Tongue (tissue), 2 donors: ENCODE data around the gene TMEM245. TPM values are rescaled to one million over a fixed set of nuclear protein-coding genes. Genes with fewer than 3 reads are reported as not detected.
"Not testable (repeated sequence)": the region's sequence is repeated elsewhere in the genome, so short reads cannot be mapped to it uniquely, and the experiment has no call there.

Experiments used
- DNase-seq: peaks from one replicate; pipeline ENCODE4 v3.0.0-alpha.2; 2015
- total RNA-seq: library from RNA; depleted of rRNA; stranded (reverse); fragments of >200 nt; gene quantifications from one replicate; pipeline ENCODE4 v1.2.3, GENCODE V29; 2014

Gene TMEM245
- total RNA-seq, 1 donor from 2014 or later, result 79.0 TPM

GRCh38 chr9:109063760-109064159 lies 56.0 kb downstream of the TMEM245 start:
- DNase-seq, result peak; percentile 38

DNA sequence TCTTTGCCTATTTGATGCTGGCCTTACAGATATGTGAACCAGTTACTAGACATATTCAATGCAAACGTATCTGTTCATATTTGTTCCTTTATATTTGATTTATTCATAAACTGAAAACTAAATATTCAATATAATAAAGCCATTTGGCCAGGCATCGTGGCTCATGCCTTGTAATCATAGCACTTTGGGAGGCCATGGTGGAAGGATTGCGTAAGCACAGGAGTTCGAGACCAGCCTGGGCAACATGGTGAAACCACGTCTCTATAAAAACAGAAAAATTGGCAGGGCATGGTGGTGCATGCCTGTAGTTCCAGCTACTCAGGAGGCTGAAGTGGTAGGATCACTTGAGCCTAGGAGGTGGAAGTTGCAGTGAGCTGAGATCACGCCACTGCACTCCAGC lies 57.2 kb downstream of the TMEM245 start:
- no peak for DNase-seq

DNA sequence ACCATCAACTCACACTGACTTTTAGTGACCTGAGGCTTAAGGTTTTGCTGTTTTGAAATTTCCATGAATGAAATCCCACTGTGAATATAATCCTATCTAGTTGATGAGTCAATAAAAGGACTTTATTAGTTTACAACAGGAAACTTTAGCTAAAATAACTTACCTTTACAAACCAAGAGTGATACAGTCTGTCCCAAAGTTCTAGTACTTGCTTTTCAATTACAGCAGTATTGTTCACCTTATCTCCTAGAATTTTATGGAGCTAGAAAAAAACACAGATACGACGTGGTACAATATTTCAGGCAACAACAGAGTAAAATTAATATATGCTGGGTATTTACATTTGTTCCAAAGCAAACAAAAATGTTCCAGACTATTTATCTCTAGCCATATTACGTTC lies 59.6 kb downstream of the TMEM245 start:
- DNase-seq, result no peak

DNA sequence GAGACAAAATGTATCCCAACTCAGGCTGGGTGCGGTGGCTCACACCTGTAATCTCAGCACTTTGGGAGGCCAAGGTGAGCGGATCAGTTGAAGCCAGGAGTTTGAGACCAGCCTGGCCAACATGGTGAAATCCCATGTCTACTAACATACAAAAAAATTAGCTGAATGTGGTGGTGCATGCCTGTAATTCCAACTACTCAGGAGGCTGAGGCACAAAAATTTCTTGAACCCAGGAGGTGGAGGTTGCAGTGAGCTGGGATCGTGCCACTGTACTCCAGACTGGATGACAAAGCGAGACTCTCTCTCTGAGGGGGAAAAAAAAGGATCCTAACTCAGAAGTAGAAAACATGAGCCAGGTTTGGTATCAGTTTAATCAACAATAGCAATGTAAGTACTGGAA lies 66.6 kb downstream of the TMEM245 start:
- not testable (repeated sequence) for DNase-seq

GRCh38 chr9:109052416-109052815 lies 67.3 kb downstream of the TMEM245 start:
- peak; percentile 4 for DNase-seq

DNA sequence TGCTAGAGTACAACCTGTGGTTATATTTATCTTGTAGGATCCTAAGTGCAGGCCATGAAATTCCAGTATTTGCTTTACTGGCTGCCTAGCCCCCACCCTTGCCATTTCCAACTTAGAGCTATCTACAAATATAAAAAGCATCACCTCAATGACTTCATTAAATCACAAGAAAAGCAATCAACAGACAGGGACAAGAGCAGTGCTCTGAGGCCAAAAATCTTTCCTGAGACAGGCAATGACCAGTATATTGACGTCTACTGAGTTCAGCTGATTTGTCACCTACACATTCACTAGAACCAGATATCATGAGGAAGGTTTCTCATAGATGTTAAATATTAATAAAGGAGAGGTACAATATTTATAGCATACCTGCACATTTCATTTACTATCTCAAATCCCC lies 68.0 kb downstream of the TMEM245 start:
- DNase-seq, result no peak

- DNase-seq, result no peak
These were observed 69.3 kb downstream of the TMEM245 start for GRCh38 chr9:109050444-109050843.

- no peak for DNase-seq
These were observed 70.9 kb downstream of the TMEM245 start for GRCh38 chr9:109048822-109049221.

- no peak for DNase-seq
These were observed 72.5 kb downstream of the TMEM245 start for GRCh38 chr9:109047259-109047658.

GRCh38 chr9:109046346-109046745 lies 73.4 kb downstream of the TMEM245 start:
- no peak for DNase-seq

DNA sequence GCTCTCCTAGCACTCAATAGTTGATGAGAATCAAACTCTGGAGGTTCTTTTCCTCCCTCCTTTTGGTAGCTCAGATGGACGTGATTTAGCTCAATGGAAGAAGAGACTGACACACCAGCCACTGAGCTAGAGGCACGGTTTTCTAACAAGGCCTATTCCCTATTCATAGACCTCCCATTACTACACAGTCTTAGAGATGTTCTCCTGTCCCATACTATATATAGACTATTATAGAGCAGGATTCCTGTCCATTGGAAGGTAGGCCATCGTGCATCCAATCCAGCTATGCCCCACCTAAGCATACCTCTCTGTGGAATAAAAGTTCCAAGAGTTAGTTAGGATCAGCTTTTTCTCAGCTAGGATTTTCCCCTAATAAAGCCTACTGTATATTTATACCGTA lies 76.2 kb downstream of the TMEM245 start:
- DNase-seq, result no peak

GRCh38 chr9:109040571-109040970 lies 79.2 kb downstream of the TMEM245 start:
- DNase-seq, result no peak

DNA sequence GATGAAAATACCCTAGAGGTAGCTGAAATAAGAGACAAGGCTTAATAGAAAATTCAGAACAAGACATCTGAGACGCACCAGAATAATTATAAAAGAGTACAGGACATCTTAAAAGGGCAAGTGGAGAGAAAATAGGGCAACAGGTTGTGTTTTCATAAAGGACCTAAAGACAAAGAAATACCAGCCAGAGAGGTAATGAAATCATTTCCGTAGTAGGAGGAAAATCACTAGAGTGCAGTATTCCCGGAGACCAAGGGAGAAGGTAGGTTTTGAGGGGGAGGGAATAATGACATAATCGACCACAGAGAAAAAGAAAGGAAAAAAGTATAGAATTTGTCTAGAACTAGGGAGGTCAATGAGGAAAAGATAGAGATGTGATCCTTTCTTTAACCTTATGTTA lies 80.2 kb downstream of the TMEM245 start:
- DNase-seq, result no peak

DNA sequence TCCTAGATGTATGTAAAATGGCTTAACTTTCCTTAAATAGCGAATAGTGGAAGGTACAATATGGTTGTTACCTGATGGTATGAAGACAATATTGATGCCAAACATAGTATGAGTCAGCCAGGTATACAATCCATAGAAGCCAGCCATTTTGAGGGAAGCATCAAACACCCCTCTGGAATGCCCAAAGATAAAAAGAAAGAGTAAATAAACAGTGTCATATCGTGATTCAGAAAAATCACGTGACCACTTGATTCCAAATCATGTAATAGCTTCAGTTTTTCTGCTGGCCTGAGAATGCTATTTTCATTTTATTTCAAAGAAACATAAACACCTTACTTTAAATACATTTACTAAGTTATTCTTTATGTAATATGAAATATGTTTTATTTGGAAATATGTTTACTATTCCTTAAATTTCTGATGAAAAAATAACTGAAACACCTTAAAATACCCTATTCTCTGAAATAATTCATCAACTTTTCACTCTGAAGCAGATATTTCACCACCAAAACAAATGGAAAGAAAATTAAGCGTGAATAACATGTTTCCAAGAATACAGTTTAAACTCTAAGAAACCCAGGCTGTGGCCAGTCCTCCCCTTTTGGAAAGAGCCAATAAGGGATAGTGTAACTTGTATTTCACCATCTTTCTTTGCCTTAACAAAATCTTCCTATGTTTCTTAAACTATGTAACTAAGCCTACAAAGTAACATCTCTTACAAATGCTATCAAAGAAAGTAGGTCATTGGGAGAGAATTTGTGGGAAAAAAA lies 81.6 kb downstream of the TMEM245 start:
- no peak for DNase-seq

DNA sequence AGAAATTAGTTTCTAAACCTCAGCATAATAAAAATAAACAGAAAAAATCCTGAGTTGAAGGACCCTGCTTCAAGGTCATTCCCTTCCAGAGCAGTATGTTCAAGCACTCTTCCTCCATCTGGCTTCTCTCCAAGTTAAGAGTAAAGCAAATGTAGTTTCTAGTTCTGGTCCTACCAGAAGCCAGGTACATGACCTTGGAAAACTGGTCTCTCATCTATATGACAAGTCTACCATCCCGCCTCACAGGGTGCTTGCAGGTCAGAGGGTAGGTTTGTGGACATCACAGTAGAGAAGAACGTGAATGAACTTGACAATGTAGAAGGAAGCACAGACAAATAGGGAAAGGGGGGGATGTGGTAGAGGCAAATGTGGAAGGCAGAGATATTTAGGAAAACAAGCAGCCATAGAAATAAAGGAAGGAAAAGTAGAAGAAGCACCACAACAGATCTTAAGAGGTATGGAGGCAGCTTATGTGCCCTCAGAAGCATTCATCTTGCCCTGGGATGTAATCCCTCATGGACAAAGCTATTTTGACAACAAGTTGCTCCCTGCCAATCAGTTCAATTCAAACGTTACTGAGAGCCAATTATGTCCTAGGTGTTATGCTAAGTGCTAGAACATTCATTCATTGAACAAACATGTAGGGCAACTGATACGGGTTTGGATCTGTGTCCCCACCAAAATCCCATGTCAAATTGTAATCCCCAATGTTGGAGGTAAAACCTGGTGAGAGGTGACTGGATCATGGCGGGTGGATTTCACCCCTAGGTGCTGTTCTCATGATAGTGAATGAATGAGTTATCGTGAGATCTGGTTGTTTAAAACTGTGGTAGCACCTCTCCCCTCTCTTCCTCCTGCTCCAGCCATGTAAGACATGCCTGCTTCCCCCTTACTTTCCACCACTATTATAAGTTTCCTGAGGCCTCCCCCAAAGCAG lies 82.7 kb downstream of the TMEM245 start:
- no peak for DNase-seq

DNA sequence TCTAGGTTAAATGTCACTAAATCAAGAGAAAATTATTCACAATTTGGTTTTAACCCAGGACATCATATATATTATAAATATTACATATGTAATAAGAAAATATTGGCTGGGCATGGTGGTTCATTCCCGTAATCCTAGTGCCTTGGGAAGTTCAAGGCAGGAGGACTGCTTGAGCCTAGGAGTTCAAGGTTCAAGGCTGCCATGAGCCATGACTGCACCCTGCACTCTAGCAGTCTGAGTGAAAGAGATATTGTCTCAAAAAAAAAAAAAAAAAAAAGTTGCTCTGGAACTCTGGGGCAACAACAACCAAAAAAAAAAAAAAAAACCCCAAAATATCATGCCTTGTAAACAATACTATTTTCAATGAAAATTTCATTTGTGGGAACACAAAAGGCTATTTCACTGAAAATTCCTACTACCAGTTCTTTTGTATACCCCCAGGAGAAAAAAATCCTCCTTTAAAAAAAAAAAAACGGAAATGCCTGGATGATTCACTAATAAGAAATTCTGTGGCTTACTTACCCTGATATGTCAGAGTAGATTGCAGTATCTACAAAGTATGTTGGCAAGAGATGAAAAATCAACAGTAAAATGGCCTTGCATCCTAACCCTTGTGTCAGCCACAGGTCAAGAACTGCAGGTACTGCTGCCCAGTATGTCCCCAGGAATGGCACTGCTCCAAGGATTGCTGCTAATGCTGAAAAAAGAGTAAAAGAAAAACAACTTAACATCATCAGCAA lies 83.9 kb downstream of the TMEM245 start:
- no peak for DNase-seq

DNA sequence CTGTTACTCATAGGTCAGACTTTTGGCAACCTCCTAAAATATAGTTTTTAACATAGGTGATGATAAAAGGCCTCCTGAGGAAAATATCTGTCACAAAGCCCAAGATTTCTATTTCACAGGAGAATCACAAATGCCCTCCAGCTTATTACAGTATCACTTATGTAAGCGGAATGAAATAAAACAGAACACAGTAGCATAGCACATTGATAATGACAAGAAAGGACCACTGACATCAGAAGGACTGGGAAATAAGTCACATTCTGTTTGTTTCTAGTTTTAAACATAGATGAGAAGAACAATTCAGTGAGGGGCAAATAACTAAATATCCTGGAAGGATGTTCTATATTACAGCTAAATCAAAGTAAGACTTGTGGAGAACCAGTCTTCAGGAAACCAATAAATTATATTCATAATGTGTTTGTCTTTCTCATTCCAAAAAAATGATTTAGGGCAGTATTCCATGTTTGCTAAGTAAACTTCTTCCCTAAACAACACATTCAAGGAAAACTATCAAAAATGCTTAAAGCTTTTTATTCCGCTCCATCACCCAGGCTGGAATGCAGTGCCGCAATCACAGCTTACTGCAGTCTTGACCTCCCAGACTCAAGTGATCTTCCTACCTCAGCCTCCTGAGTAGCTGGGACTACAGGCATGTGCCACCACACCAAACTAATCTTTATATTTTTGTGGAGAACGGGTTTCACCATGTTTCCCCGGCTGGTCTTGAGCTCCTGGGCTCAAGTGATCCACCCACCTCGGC lies 85.6 kb downstream of the TMEM245 start:
- DNase-seq, result no peak

DNA sequence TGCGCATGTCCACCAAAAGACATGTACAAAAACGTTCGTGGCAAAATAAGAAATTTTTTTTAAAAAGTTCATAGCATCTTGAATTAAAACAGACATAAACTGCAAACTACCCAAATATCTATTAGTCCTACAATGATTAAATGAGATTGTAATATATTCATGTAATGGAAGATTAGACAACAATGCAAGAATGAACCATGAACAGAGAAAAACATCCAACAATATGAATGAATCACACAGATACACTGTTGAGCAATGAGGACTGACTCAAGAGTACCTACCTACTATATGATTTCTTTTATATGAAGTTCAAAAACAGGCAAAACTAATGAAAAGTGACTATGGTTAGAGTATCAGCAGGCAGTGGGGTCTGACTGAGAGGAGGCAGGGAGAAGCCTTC lies 88.5 kb downstream of the TMEM245 start:
- no peak for DNase-seq

DNA sequence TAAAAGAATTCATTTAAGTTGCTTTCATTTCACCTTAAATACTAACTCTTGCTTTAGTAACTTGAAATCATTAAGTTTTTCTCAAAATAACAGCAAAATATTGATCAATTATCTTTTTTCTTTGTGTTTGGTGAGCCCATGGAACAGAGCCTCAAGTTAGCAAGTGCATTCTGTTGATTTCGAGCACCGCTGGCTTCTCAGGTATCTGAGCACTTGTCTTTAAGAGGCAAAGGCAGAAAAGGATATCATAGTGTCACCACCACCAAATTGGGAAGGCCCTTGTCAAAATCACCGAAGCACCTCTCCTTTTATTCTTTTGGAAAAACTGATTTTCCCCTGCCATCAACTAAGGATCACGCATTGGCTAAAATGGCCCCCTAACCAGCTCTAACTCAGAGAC lies 89.3 kb downstream of the TMEM245 start:
- no peak for DNase-seq

GRCh38 chr9:109028457-109028856 lies 91.3 kb downstream of the TMEM245 start:
- DNase-seq, result no peak

DNA sequence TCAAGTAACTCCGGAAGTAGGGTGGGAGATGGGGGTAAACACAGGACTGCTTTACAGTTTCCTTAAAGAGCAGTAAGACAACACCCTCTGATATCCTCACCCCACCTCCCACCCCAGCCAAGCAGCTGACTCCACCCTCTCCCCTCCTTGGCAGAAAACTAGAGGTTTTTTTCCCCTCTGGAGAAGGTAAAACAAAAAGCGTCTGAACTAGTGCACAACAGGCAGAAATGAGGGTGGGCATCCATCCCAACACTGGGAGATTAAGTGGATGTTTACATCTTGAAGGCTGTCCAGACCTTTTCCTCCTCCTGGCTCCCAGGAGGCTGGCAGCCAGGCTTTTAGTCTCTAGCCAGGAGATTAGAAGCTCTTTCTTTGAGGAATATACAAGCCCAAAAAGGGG lies 92.6 kb downstream of the TMEM245 start:
- no peak for DNase-seq

GRCh38 chr9:109026306-109026705 lies 93.4 kb downstream of the TMEM245 start:
- no peak for DNase-seq
